CD1c-positive myeloid dendritic cell (primary cell): ENCODE data around the gene TYW1.
"Not testable (repeated sequence)": the region's sequence is repeated elsewhere in the genome, so short reads cannot be mapped to it uniquely, and the experiment has no call there.

ENCODE experiments used
- DNase-seq: peaks from one replicate; pipeline ENCODE4 v3.0.0-alpha.2; 2016; ENCODE audit errors: extremely low spot score

TYW1 gene

GRCh38 chr7:67130766-67131165, 134.1 kb downstream of the TYW1 start:
- not testable (repeated sequence) for DNase-seq

- not testable (repeated sequence) for DNase-seq
These were observed 138.3 kb downstream of the TYW1 start for GRCh38 chr7:67134912-67135311.

- DNase-seq, result not testable (repeated sequence)
These were observed 139.2 kb downstream of the TYW1 start for GRCh38 chr7:67135617-67136486.

GRCh38 chr7:67137489-67137888, 140.9 kb downstream of the TYW1 start:
- not testable (repeated sequence) for DNase-seq

GRCh38 chr7:67139876-67140275, 143.2 kb downstream of the TYW1 start:
- DNase-seq, result not testable (repeated sequence)

- not testable (repeated sequence) for DNase-seq
These were observed 144.4 kb downstream of the TYW1 start for GRCh38 chr7:67141001-67141400.

- not testable (repeated sequence) for DNase-seq
These were observed 146.6 kb downstream of the TYW1 start for GRCh38 chr7:67143091-67143786.

GRCh38 chr7:67145581-67146193, 149.1 kb downstream of the TYW1 start:
- not testable (repeated sequence) for DNase-seq

GRCh38 chr7:67149131-67149530, 152.5 kb downstream of the TYW1 start:
- not testable (repeated sequence) for DNase-seq

GRCh38 chr7:67154374-67154773, 157.7 kb downstream of the TYW1 start:
- DNase-seq, result not testable (repeated sequence)

- not testable (repeated sequence) for DNase-seq
These were observed 159.4 kb downstream of the TYW1 start for GRCh38 chr7:67156064-67156463.

GRCh38 chr7:67163285-67163684, 166.7 kb downstream of the TYW1 start:
- DNase-seq, result not testable (repeated sequence)

- not testable (repeated sequence) for DNase-seq
These were observed 174.5 kb downstream of the TYW1 start for GRCh38 chr7:67171151-67171550.

- DNase-seq, result not testable (repeated sequence)
These were observed 180.1 kb downstream of the TYW1 start for GRCh38 chr7:67176730-67177129.

GRCh38 chr7:67178915-67179688, 182.5 kb downstream of the TYW1 start:
- not testable (repeated sequence) for DNase-seq

GRCh38 chr7:67182956-67183750, 186.5 kb downstream of the TYW1 start:
- not testable (repeated sequence) for DNase-seq

GRCh38 chr7:67184912-67185659, 188.5 kb downstream of the TYW1 start:
- DNase-seq, result not testable (repeated sequence)

- not testable (repeated sequence) for DNase-seq
These were observed 189.1 kb downstream of the TYW1 start for GRCh38 chr7:67185660-67186129.

GRCh38 chr7:67189160-67189559, 192.5 kb downstream of the TYW1 start:
- DNase-seq, result not testable (repeated sequence)
